Progenitor cell of endocrine pancreas (in vitro differentiated cells): ENCODE data around the gene RASGRP2. TPM values are rescaled to one million over a fixed set of nuclear protein-coding genes. Genes with fewer than 3 reads are reported as not detected.

Experiments used
- DNase-seq: peaks from one replicate; pipeline ENCODE4 v3.0.0; 2021; ENCODE audit warnings: low spot score; ENCODE audit not compliant: unreplicated experiment
- H3K27ac Mint-ChIP-seq: 2 replicates; pipeline ENCODE4 v1.8.0; 2021; ENCODE audit warnings: mild to moderate bottlenecking, moderate library complexity, mixed read lengths
- H3K27me3 Mint-ChIP-seq: 2 replicates; pipeline ENCODE4 v1.8.0; 2021; ENCODE audit warnings: mixed read lengths
- H3K36me3 Mint-ChIP-seq: 2 replicates; pipeline ENCODE4 v1.8.0; 2022; ENCODE audit warnings: mixed read lengths; ENCODE audit not compliant: insufficient read depth
- H3K4me1 Mint-ChIP-seq: 2 replicates; pipeline ENCODE4 v1.8.0; 2021; ENCODE audit warnings: low read depth, mixed read lengths
- H3K4me3 Mint-ChIP-seq: 2 replicates; pipeline ENCODE4 v1.8.0; 2021; ENCODE audit warnings: low read depth, mild to moderate bottlenecking, moderate library complexity, mixed read lengths
- H3K9me3 Mint-ChIP-seq: 2 replicates; pipeline ENCODE4 v1.8.0; 2021; ENCODE audit warnings: low read depth, mixed read lengths
- total RNA-seq: library from RNA; stranded (reverse); gene quantifications from 2 replicates; pipeline ENCODE4 v1.2.1, GENCODE V29; 2021
- TF ChIP-seq, protein P1 (sequence below): fragments of 200-600 bp; sonication (generic); IDR thresholded peaks from one replicate; pipeline ENCODE4 v1.5.0; 2021; ENCODE audit warnings: antibody characterized with exemption, mild to moderate bottlenecking; ENCODE audit not compliant: unreplicated experiment

Gene RASGRP2
- total RNA-seq, 1 donor from 2014 or later = 0.53 TPM

DNA sequence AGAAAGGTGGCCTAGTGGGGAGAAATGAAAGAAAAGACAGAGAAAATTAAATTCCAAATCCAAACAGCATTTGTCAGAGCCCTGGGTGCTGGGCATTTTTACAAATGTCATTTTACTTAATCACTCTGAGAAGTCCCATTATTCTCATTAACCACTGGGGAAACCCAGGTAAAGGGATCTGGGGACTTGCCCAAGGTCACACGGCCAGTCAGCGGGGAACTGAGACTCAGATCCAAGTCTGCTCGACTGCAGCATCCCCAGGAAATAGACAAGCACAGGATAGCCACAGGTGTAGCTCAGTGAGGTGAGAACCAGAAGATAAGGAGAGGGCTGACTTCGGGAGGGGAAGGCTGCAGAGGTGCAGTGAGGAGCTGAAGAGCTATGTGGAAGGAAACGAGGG, 28.8 kb downstream of the RASGRP2 start:
- H3K36me3 Mint-ChIP-seq = no peaks in the 10 kb centered on the region
- no peak for DNase-seq
- no peak overlapping the region for H3K4me3 Mint-ChIP-seq

DNA sequence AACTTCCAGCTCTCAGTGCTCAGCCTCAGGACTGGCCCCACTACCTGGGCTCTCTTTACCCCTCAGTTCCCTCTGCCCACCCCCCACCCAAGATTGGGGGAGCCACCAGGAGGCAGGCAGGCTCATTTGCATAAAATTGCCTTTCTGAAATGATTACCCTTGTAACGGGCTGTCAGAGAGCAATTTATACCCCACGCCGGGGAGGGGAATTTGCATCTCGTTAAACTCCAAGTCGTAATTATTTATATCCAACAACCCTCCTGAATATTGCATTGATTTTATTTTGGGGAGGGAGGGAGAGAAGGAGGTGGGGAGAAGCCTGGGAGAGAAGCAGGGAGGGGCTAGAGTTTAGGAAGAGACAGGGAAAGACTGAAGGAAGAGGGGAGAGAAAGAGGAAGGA, 29.3 kb downstream of the RASGRP2 start:
- TF ChIP-seq, protein P1, sequence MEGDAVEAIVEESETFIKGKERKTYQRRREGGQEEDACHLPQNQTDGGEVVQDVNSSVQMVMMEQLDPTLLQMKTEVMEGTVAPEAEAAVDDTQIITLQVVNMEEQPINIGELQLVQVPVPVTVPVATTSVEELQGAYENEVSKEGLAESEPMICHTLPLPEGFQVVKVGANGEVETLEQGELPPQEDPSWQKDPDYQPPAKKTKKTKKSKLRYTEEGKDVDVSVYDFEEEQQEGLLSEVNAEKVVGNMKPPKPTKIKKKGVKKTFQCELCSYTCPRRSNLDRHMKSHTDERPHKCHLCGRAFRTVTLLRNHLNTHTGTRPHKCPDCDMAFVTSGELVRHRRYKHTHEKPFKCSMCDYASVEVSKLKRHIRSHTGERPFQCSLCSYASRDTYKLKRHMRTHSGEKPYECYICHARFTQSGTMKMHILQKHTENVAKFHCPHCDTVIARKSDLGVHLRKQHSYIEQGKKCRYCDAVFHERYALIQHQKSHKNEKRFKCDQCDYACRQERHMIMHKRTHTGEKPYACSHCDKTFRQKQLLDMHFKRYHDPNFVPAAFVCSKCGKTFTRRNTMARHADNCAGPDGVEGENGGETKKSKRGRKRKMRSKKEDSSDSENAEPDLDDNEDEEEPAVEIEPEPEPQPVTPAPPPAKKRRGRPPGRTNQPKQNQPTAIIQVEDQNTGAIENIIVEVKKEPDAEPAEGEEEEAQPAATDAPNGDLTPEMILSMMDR = no peak
- H3K4me3 Mint-ChIP-seq = no peak overlapping the region
- H3K27ac Mint-ChIP-seq = no peak overlapping the region
- H3K27me3 Mint-ChIP-seq = peaks cover 86% of the 10 kb centered on the region
- peaks cover 9% of the 10 kb centered on the region for H3K4me1 Mint-ChIP-seq
- no peaks in the 10 kb centered on the region for H3K36me3 Mint-ChIP-seq
- no peaks in the 10 kb centered on the region for H3K9me3 Mint-ChIP-seq
- DNase-seq = no peak

More for the DNA sequence above, 28.8 kb downstream of the RASGRP2 start:
- no peak overlapping the region for H3K27ac Mint-ChIP-seq
- TF ChIP-seq, protein P1 = no peak
- H3K27me3 Mint-ChIP-seq = peaks cover 86% of the 10 kb centered on the region
- peaks cover 9% of the 10 kb centered on the region for H3K4me1 Mint-ChIP-seq
- no peaks in the 10 kb centered on the region for H3K9me3 Mint-ChIP-seq

DNA sequence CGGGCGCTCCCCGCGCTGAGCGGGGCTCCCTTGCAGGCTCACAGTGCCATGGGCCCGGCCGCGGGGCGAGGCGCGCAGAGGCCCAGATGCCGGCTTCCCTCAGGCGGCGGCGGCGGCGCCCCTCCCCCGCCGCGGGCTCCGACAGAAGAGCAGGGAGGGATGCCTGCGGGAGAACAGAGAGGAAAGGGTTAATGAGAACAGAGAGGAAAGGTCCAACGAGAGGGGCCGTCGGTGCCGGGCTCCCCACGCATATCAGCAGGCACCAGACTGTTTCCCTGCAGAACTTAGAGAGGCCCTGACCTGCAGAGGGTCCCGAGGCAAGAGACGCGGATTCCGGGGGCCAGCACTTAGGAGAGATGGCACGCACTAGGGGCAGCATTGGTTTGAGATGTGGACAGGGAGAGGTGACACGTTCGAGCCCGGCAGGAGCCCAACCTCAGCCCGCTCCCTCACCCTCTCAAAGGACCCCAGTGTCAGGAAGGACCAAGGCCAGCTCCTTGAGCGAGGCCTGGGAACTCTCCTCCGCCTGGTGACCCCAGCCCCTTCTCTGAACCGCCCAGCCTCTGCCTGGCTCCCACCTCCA, 30.1 kb downstream of the RASGRP2 start:
- TF ChIP-seq, protein P1 = no peak
- Mint-ChIP-seq H3K36me3 (no peaks in the 10 kb centered on the region), H3K9me3 (no peaks in the 10 kb centered on the region), H3K27me3 (peaks cover 84% of the 10 kb centered on the region), H3K27ac (no peak overlapping the region), H3K4me1 (peaks cover 9% of the 10 kb centered on the region), H3K4me3 (no peak overlapping the region)
- no peak for DNase-seq

DNA sequence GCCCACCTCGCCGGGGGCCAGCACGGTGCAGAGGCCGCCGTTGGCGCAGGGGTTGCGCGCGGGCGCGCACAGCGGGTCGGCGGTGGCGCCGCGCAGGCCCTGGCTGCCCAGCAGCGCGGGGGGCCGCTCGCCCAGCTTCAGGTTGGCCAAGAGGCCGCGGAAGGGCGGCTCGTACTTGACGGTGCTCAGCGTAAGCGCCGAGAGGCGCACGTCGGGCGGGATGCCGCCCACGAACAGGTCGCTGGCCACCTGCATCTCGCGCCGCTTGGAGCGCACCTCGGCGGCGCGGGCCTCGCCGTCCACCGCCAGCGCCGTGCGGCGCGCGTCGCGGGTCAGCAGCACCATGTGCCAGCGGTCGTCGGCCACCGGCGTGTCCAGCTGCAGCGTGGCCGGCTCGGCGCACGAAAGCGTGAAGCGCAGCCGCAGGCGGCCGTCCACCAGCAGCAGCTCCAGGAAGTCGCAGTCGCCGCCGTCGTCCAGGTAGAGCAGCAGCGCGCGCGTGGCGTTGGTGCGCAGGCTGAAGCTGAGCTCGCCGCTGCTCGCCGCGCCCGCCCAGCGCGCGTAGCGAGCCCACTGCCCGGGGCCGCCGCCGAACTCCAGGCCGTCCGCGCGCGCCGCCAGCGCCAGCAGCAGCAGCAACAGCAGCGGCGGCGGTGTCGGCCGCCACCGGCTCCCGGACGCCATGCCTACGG, 30.8 kb downstream of the RASGRP2 start:
- Mint-ChIP-seq H3K27me3 (peaks cover 82% of the 10 kb centered on the region), H3K27ac (no peak overlapping the region), H3K36me3 (no peaks in the 10 kb centered on the region), H3K4me1 (peaks cover 9% of the 10 kb centered on the region), H3K9me3 (no peaks in the 10 kb centered on the region), H3K4me3 (no peak overlapping the region)
- DNase-seq = peak; percentile 48
- TF ChIP-seq, protein P1 = no peak

DNA sequence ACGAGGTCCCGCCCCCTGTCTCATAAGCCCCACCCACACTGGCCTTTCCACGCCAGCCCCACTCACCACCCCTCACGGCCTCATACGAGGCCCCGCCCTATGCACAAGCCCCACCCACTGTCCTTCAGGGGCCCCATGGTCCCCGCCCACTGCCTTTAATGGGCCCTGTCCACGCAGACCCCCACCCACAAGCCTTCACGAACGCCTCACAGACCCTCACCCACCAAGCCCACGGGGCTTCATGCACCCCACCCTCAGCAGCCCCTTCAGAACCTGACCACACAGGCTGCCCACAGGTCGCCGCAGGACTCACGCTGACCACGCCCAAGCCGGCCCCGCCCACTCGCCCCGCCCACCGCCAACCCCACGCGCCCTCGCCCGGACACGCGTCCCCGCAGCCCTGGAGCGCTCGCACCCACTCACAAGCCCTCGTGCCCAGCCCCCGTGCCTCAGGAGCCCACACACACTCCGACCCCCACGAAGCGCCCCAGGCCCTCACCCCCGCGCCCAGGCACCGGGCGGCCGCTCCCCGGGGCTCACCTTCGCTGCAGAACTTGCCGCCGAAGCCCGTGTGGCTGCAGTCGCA, 31.4 kb downstream of the RASGRP2 start:
- TF ChIP-seq, protein P1 = no peak
- Mint-ChIP-seq H3K9me3 (no peaks in the 10 kb centered on the region), H3K4me3 (no peak overlapping the region), H3K36me3 (no peaks in the 10 kb centered on the region), H3K4me1 (peaks cover 9% of the 10 kb centered on the region), H3K27me3 (peaks cover 78% of the 10 kb centered on the region), H3K27ac (no peak overlapping the region)
- no peak for DNase-seq
